ENCODE data around the gene ABCA4. TPM values are rescaled to one million over a fixed set of nuclear protein-coding genes. Genes with fewer than 3 reads are reported as not detected.

Gene ABCA4
- total RNA-seq, 1 donor from 2014 or later = 6.0 TPM

- Mint-ChIP-seq H3K27me3 (ENCODE audit: unreplicated experiment) (no peaks in the 10 kb centered on the region), H3K4me3 (ENCODE audit: unreplicated experiment) (no peak overlapping the region), H3K9me3 (ENCODE audit: unreplicated experiment) (no peaks in the 10 kb centered on the region), H3K4me1 (ENCODE audit: unreplicated experiment) (peaks cover 46% of the 10 kb centered on the region), H3K36me3 (ENCODE audit: unreplicated experiment) (peaks cover 2% of the 10 kb centered on the region), H3K27ac (ENCODE audit: unreplicated experiment) (no peak overlapping the region)
- DNase-seq (ENCODE audit: extremely low spot score, unreplicated experiment) = no peak
- no peak for TF ChIP-seq CTCF (IDR thresholded peaks at IDR 0.05)
Measured at GRCh38 chr1:94122201-94122970, 1.4 kb upstream of the ABCA4 start.

- Mint-ChIP-seq H3K27ac (ENCODE audit: unreplicated experiment) (no peak overlapping the region), H3K4me3 (ENCODE audit: unreplicated experiment) (no peak overlapping the region), H3K9me3 (ENCODE audit: unreplicated experiment) (no peaks in the 10 kb centered on the region), H3K36me3 (ENCODE audit: unreplicated experiment) (peaks cover 2% of the 10 kb centered on the region), H3K4me1 (ENCODE audit: unreplicated experiment) (peaks cover 49% of the 10 kb centered on the region), H3K27me3 (ENCODE audit: unreplicated experiment) (no peaks in the 10 kb centered on the region)
- TF ChIP-seq CTCF (IDR thresholded peaks at IDR 0.05) = no peak
- DNase-seq (ENCODE audit: extremely low spot score, unreplicated experiment) = no peak
Measured at GRCh38 chr1:94121411-94121821, 468 bp upstream of the ABCA4 start.

GRCh38 chr1:94120570-94120901, 412 bp downstream of the ABCA4 start:
- peaks cover 2% of the 10 kb centered on the region for H3K36me3 Mint-ChIP-seq (ENCODE audit: unreplicated experiment)
- no peak for DNase-seq (ENCODE audit: extremely low spot score, unreplicated experiment)
- no peak overlapping the region for H3K4me3 Mint-ChIP-seq (ENCODE audit: unreplicated experiment)
- no peaks in the 10 kb centered on the region for H3K9me3 Mint-ChIP-seq (ENCODE audit: unreplicated experiment)
- H3K27ac Mint-ChIP-seq (ENCODE audit: unreplicated experiment) = no peak overlapping the region
- H3K4me1 Mint-ChIP-seq (ENCODE audit: unreplicated experiment) = peaks cover 49% of the 10 kb centered on the region
- no peak for TF ChIP-seq CTCF (IDR thresholded peaks at IDR 0.05)
- H3K27me3 Mint-ChIP-seq (ENCODE audit: unreplicated experiment) = no peaks in the 10 kb centered on the region

- DNase-seq (ENCODE audit: extremely low spot score, unreplicated experiment) = peak; percentile 21
Measured at GRCh38 chr1:94119796-94120569, 965 bp downstream of the ABCA4 start.

More at GRCh38 chr1:94119796-94120569, 965 bp downstream of the ABCA4 start:
- Mint-ChIP-seq H3K9me3 (ENCODE audit: unreplicated experiment) (no peaks in the 10 kb centered on the region), H3K27me3 (ENCODE audit: unreplicated experiment) (no peaks in the 10 kb centered on the region), H3K4me1 (ENCODE audit: unreplicated experiment) (peaks cover 53% of the 10 kb centered on the region), H3K4me3 (ENCODE audit: unreplicated experiment) (no peak overlapping the region), H3K36me3 (ENCODE audit: unreplicated experiment) (peaks cover 2% of the 10 kb centered on the region), H3K27ac (ENCODE audit: unreplicated experiment) (peak overlapping the region; percentile 52)
- no peak for TF ChIP-seq CTCF (IDR thresholded peaks at IDR 0.05)

All from osteocyte (in vitro differentiated cells).